Central memory CD4-positive, alpha-beta T cell (primary cell): Measurements from ENCODE around the gene ABCC11.

Experiments
- DNase-seq: peaks from one replicate; pipeline ENCODE4 v3.0.0; 2022

The ABCC11 gene

GRCh38 chr16:48124266-48124665, 123.1 kb downstream of the ABCC11 start:
- DNase-seq, result no peak

- DNase-seq, result no peak
Measured at GRCh38 chr16:48123104-48123788, 124.1 kb downstream of the ABCC11 start.

- no peak for DNase-seq
Measured at GRCh38 chr16:48121276-48121675, 126.1 kb downstream of the ABCC11 start.

- no peak for DNase-seq
Measured at GRCh38 chr16:48118841-48119240, 128.5 kb downstream of the ABCC11 start.

- DNase-seq, result peak; percentile 31
Measured at GRCh38 chr16:48117217-48118105, 129.9 kb downstream of the ABCC11 start.
